H9 (cell line): ENCODE measurements around the gene MOV10. TPM values are rescaled to one million over a fixed set of nuclear protein-coding genes. Genes with fewer than 3 reads are reported as not detected.

ENCODE experiments used
- DNase-seq: peaks from one replicate; pipeline ENCODE4 v3.0.0-alpha.2; 2017
- H2AFZ ChIP-seq: one replicate; pipeline ENCODE4 v1.6.1; 2013; ENCODE audit warnings: mild to moderate bottlenecking, low read length, control low read depth, moderate library complexity
- H2AK5ac ChIP-seq: 2 replicates; pipeline ENCODE4 v1.6.1; 2013; ENCODE audit warnings: low read length, control low read depth, mixed read lengths; ENCODE audit not compliant: insufficient read length
- H2BK120ac ChIP-seq: one replicate; pipeline ENCODE4 v1.6.1; 2013; ENCODE audit warnings: low read depth, mild to moderate bottlenecking, low read length, control low read depth, inconsistent platforms; ENCODE audit not compliant: poor library complexity, severe bottlenecking
- H2BK12ac ChIP-seq: 2 replicates; pipeline ENCODE4 v1.6.1; 2013; ENCODE audit warnings: low read length, control low read depth, mixed read lengths, low read depth; ENCODE audit not compliant: insufficient read length
- H2BK15ac ChIP-seq: 2 replicates; pipeline ENCODE4 v1.6.1; 2013; ENCODE audit warnings: low read depth, low read length, control low read depth
- H2BK20ac ChIP-seq: one replicate; pipeline ENCODE4 v1.6.1; 2013; ENCODE audit warnings: low read depth, mild to moderate bottlenecking, low read length, control low read depth, inconsistent platforms; ENCODE audit not compliant: poor library complexity, severe bottlenecking
- H2BK5ac ChIP-seq: 2 replicates; pipeline ENCODE4 v1.6.1; 2013; ENCODE audit warnings: low read length, control low read depth, mixed read lengths; ENCODE audit not compliant: insufficient read length
- H3K14ac ChIP-seq: 2 replicates; pipeline ENCODE4 v1.6.1; 2013; ENCODE audit warnings: low read length, control low read depth; ENCODE audit not compliant: insufficient read depth
- H3K18ac ChIP-seq: 2 replicates; pipeline ENCODE4 v1.6.1; 2013; ENCODE audit warnings: low read depth, mild to moderate bottlenecking, mixed read lengths, low read length, control low read depth; ENCODE audit not compliant: insufficient read length
- H3K23ac ChIP-seq: 2 replicates; pipeline ENCODE4 v1.6.1; 2013; ENCODE audit warnings: low read length, control low read depth, mixed read lengths, low read depth; ENCODE audit not compliant: insufficient read length
- H3K23me2 ChIP-seq: 2 replicates; pipeline ENCODE4 v1.6.1; 2013; ENCODE audit warnings: low read depth, mild to moderate bottlenecking, mixed read lengths, low read length, control low read depth; ENCODE audit not compliant: insufficient read length, poor library complexity, severe bottlenecking
- H3K27ac ChIP-seq: 2 replicates; pipeline ENCODE4 v1.5.1; 2013; ENCODE audit warnings: low read length, control low read depth, mixed read lengths, low read depth; ENCODE audit not compliant: insufficient read length
- H3K27me3 ChIP-seq: 2 replicates; pipeline ENCODE4 v1.6.1; 2013; ENCODE audit warnings: low read length, control low read depth, inconsistent platforms; ENCODE audit not compliant: insufficient read depth
- H3K4ac ChIP-seq: 2 replicates; pipeline ENCODE4 v1.6.1; 2013; ENCODE audit warnings: low read depth, mild to moderate bottlenecking, control low read depth, inconsistent platforms, low read length, moderate library complexity
- H3K4me1 ChIP-seq: 2 replicates; pipeline ENCODE4 v1.6.1; 2013; ENCODE audit warnings: low read length, control low read depth, inconsistent platforms; ENCODE audit not compliant: insufficient read depth
- H3K4me2 ChIP-seq: 2 replicates; pipeline ENCODE4 v1.6.1; 2013; ENCODE audit warnings: low read length, control low read depth, mixed read lengths; ENCODE audit not compliant: insufficient read length, insufficient read depth
- H3K56ac ChIP-seq: 2 replicates; pipeline ENCODE4 v1.6.1; 2013; ENCODE audit warnings: low read depth, mild to moderate bottlenecking, mixed read lengths, low read length, control low read depth; ENCODE audit not compliant: insufficient read length
- H3K79me1 ChIP-seq: 2 replicates; pipeline ENCODE4 v1.6.1; 2013; ENCODE audit warnings: low read depth, mild to moderate bottlenecking, moderate library complexity, low read length, control low read depth, inconsistent platforms; ENCODE audit not compliant: insufficient read depth, poor library complexity, severe bottlenecking
- H3K79me2 ChIP-seq: 2 replicates; pipeline ENCODE4 v1.6.1; 2013; ENCODE audit warnings: low read length, control low read depth, inconsistent platforms; ENCODE audit not compliant: insufficient read depth
- H3K9ac ChIP-seq: 2 replicates; pipeline ENCODE4 v1.6.1; 2013; ENCODE audit warnings: low read length, control low read depth, mixed read lengths; ENCODE audit not compliant: insufficient read length; ENCODE audit errors: extremely low read depth
- H3K9me3 ChIP-seq: one replicate; pipeline ENCODE4 v1.6.1; 2013; ENCODE audit warnings: low read depth, low read length, inconsistent platforms; ENCODE audit not compliant: control insufficient read depth
- H3T11ph ChIP-seq: one replicate; pipeline ENCODE4 v1.6.1; 2013; ENCODE audit warnings: mild to moderate bottlenecking, low read length, control low read depth, inconsistent platforms
- H4K20me1 ChIP-seq: one replicate; pipeline ENCODE4 v1.6.1; 2013; ENCODE audit not compliant: control insufficient read depth, insufficient read length, insufficient read depth
- H4K5ac ChIP-seq: 2 replicates; pipeline ENCODE4 v1.6.1; 2013; ENCODE audit warnings: low read depth, mild to moderate bottlenecking, mixed read lengths, low read length, control low read depth; ENCODE audit not compliant: insufficient read length
- H4K8ac ChIP-seq: replicated peaks from 2 replicates; pipeline ENCODE4 v1.6.1; 2013; ENCODE audit warnings: low read length, control low read depth, mixed read lengths, low read depth; ENCODE audit not compliant: insufficient read length
- H4K91ac ChIP-seq: 2 replicates; pipeline ENCODE4 v1.6.1; 2013; ENCODE audit warnings: low read depth, mild to moderate bottlenecking, moderate library complexity, mixed read lengths, low read length, control low read depth; ENCODE audit not compliant: insufficient read length
- H3K27ac Mint-ChIP-seq, 3 experiments: 2 replicates in 2 of 3; 3 replicates in 1 of 3; pipeline ENCODE4 v1.8.0; 2020 to 2021; ENCODE audit warnings: mixed read lengths in 3 of 3, mild to moderate bottlenecking in 1 of 3, moderate library complexity in 1 of 3
- H3K27me3 Mint-ChIP-seq: 2 replicates; pipeline ENCODE4 v1.8.0; 2021; ENCODE audit warnings: low read depth, mild to moderate bottlenecking, moderate library complexity, mixed read lengths
- H3K36me3 Mint-ChIP-seq, 3 experiments: 2 replicates in 2 of 3; 3 replicates in 1 of 3; pipeline ENCODE4 v1.8.0; 2020 to 2021; ENCODE audit warnings: low read depth in 3 of 3, mixed read lengths in 3 of 3; ENCODE audit not compliant: insufficient read depth in 1 of 3
- H3K4me1 Mint-ChIP-seq, 2 experiments: 2 replicates each; pipeline ENCODE4 v1.8.0; 2020; ENCODE audit warnings: mixed read lengths in 2 of 2
- H3K4me3 Mint-ChIP-seq, 2 experiments: 2 replicates in 1 of 2; 3 replicates in 1 of 2; pipeline ENCODE4 v1.8.0; 2020 to 2021; ENCODE audit warnings: mild to moderate bottlenecking in 2 of 2, mixed read lengths in 2 of 2, moderate library complexity in 1 of 2
- H3K9me3 Mint-ChIP-seq, 2 experiments: 2 replicates in 1 of 2; 3 replicates in 1 of 2; pipeline ENCODE4 v1.8.0; 2020; ENCODE audit warnings: mild to moderate bottlenecking in 2 of 2, mixed read lengths in 2 of 2, moderate library complexity in 1 of 2
- CTCF ChIP-seq: fragments of 200-600 bp; sonication (generic); conservative IDR thresholded peaks from 3 replicates; pipeline ENCODE4 v1.8.0; 2021; ENCODE audit warnings: antibody characterized with exemption, mild to moderate bottlenecking
- WGBS: extraction: QIAGEN DNeasy Blood & Tissue Kit; methylation state at CpG from one replicate; pipeline ENCODE4 v1.1.7; 2013; ENCODE audit warnings: missing lambda C conversion rate, low lambda C conversion rate, mixed read lengths; ENCODE audit not compliant: insufficient read length; ENCODE audit errors: extremely low coverage; 5-methylcytosine and 5-hydroxymethylcytosine counted together
- total RNA-seq: library from RNA; stranded (reverse); gene quantifications from 2 replicates; pipeline ENCODE4 v1.2.1, GENCODE V29; 2021

MOV10 gene
- total RNA-seq, 1 experiment from 2014 or later = 77.8 TPM

GRCh38 chr1:112711041-112711440, 36.6 kb downstream of the MOV10 start:
- peaks cover 53% of the 10 kb centered on the region for H3K27me3 Mint-ChIP-seq
- H3K4ac ChIP-seq = no peak overlapping the region

More at GRCh38 chr1:112711041-112711440, 36.6 kb downstream of the MOV10 start:
- H3K9me3 ChIP-seq = no peaks in the 10 kb centered on the region
- H4K91ac ChIP-seq = no peak overlapping the region
- no peak overlapping the region for H3K4me2 ChIP-seq
- no peaks in the 10 kb centered on the region for H4K20me1 ChIP-seq
- H3K56ac ChIP-seq = no peak overlapping the region
- H3K79me2 ChIP-seq = no peaks in the 10 kb centered on the region; the same call in 1 of the 2 replicates
- no peak overlapping the region for H2BK120ac ChIP-seq
- no peak overlapping the region for H2BK20ac ChIP-seq
- no peak for DNase-seq
- H3K23me2 ChIP-seq = peaks cover 26% of the 10 kb centered on the region
- Mint-ChIP-seq H3K9me3 (peaks cover 0 to 3% of the 10 kb centered on the region in 2 experiments; a peak in 1 of 5 replicates), H3K4me1 (peaks cover 45 to 51% of the 10 kb centered on the region in 2 experiments), H3K4me3 (no peak overlapping the region; a peak in 1 of 5 replicates), H3K27ac (peak overlapping the region in 2 of 3 experiments; percentile 40 to 49; a peak in 1 of 7 replicates), H3K36me3 (peaks cover 13 to 24% (median 17%) of the 10 kb centered on the region in 3 experiments)
- no peak overlapping the region for H4K8ac ChIP-seq
- no peak overlapping the region; the same call in 1 of the 2 replicates for H3K14ac ChIP-seq
- no peak overlapping the region for H2BK15ac ChIP-seq
- no peaks in the 10 kb centered on the region for H3K79me1 ChIP-seq
- no peak overlapping the region for H3K27ac ChIP-seq
- H3K27me3 ChIP-seq = no peaks in the 10 kb centered on the region
- WGBS = no CpG with 5 or more reads among the region's 7 CpGs
- H2AK5ac ChIP-seq = no peak overlapping the region
- no peak overlapping the region for H2BK12ac ChIP-seq
- H2AFZ ChIP-seq = no peak overlapping the region
- H3K23ac ChIP-seq = no peak overlapping the region
- no peak overlapping the region for H3T11ph ChIP-seq
- TF ChIP-seq CTCF = no peak
- peaks cover 8% of the 10 kb centered on the region for H3K4me1 ChIP-seq
- H4K5ac ChIP-seq = no peak overlapping the region
- no peak overlapping the region for H3K18ac ChIP-seq
- H3K9ac ChIP-seq = no peak overlapping the region
- H2BK5ac ChIP-seq = no peak overlapping the region
